ENCODE measurements around the gene ABCG1.

Gene ABCG1

GRCh38 chr21:42308914-42309752, 90.2 kb downstream of the ABCG1 start:
- DNase-seq: no peak

GRCh38 chr21:42309753-42310213, 90.8 kb downstream of the ABCG1 start:
- no peak for DNase-seq

GRCh38 chr21:42310411-42311001, 91.6 kb downstream of the ABCG1 start:
- DNase-seq: no peak

GRCh38 chr21:42311160-42311559, 92.2 kb downstream of the ABCG1 start:
- no peak for DNase-seq

GRCh38 chr21:42311816-42312625, 93.1 kb downstream of the ABCG1 start:
- DNase-seq: no peak

- no peak for DNase-seq
Observed at GRCh38 chr21:42312626-42313104, 93.7 kb downstream of the ABCG1 start.

GRCh38 chr21:42313501-42313969, 94.6 kb downstream of the ABCG1 start:
- DNase-seq: peak; percentile 18

- no peak for DNase-seq
Observed at GRCh38 chr21:42314616-42315295, 95.8 kb downstream of the ABCG1 start.

GRCh38 chr21:42315296-42315891, 96.5 kb downstream of the ABCG1 start, which contains the start of gene TFF3:
TFF3 (minus strand) TSS chr21:42315409; CDS start chr21:42315374, 35 bp downstream.
- peak; percentile 88 for DNase-seq

- DNase-seq: no peak
Observed at GRCh38 chr21:42316891-42317290, 98.0 kb downstream of the ABCG1 start.

- peak; percentile 59 for DNase-seq
Observed at GRCh38 chr21:42317341-42317741, 98.4 kb downstream of the ABCG1 start.

GRCh38 chr21:42317826-42318746, 99.1 kb downstream of the ABCG1 start:
- peak; percentile 12 for DNase-seq

GRCh38 chr21:42319376-42319775, 100.4 kb downstream of the ABCG1 start:
- DNase-seq: no peak

GRCh38 chr21:42319851-42320572, 101.1 kb downstream of the ABCG1 start:
- no peak for DNase-seq

GRCh38 chr21:42320791-42321190, 101.9 kb downstream of the ABCG1 start:
- no peak for DNase-seq

GRCh38 chr21:42321231-42321630, 102.3 kb downstream of the ABCG1 start:
- DNase-seq: no peak

- DNase-seq: no peak
Observed at GRCh38 chr21:42321845-42322244, 102.9 kb downstream of the ABCG1 start.

GRCh38 chr21:42324896-42325295, 106.0 kb downstream of the ABCG1 start:
- no peak for DNase-seq

GRCh38 chr21:42330380-42331371, 111.7 kb downstream of the ABCG1 start:
- DNase-seq: no peak
